HT-29 (cell line): ENCODE data around the gene CPT1B. TPM values are rescaled to one million over a fixed set of nuclear protein-coding genes. Genes with fewer than 3 reads are reported as not detected.
"Not testable (repeated sequence)": the region's sequence is repeated elsewhere in the genome, so short reads cannot be mapped to it uniquely, and the experiment has no call there.

Source experiments
- DNase-seq: peaks from one replicate; pipeline ENCODE4 v3.0.0-alpha.2; 2015; ENCODE audit warnings: low spot score
- total RNA-seq: library from RNA; depleted of rRNA; stranded (reverse); fragments of >200 nt; shearing (Covaris generic); gene quantifications from 2 replicates; pipeline ENCODE4 v1.2.3, GENCODE V29; 2014

The CPT1B gene
- total RNA-seq, 1 experiment from 2014 or later, result 2.5 TPM

DNA sequence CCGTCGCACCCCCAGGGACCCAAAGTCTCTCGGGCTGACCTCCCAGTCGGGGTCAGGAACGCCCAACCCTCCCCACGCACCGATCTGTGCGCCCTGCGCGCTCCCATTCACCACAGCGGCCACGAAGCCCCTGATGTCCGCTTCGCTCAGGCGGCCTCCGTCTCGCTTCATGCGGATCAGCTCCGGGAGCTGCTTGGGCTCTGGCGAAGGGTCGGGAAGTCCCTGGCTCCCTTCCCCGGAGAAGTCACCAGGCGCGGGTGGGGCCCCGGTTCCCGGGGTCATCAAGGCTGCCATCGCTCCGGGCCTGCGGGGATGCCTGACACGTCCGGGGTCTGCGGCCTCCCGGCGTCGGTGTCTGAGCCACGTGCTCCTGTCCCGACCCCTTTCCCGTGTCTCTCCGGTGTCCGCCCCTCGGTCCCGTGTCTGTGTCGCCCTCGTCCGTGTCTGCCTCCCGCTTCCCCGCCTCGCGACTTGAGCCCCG lies 48.8 kb downstream of the CPT1B start:
- no peak for DNase-seq

DNA sequence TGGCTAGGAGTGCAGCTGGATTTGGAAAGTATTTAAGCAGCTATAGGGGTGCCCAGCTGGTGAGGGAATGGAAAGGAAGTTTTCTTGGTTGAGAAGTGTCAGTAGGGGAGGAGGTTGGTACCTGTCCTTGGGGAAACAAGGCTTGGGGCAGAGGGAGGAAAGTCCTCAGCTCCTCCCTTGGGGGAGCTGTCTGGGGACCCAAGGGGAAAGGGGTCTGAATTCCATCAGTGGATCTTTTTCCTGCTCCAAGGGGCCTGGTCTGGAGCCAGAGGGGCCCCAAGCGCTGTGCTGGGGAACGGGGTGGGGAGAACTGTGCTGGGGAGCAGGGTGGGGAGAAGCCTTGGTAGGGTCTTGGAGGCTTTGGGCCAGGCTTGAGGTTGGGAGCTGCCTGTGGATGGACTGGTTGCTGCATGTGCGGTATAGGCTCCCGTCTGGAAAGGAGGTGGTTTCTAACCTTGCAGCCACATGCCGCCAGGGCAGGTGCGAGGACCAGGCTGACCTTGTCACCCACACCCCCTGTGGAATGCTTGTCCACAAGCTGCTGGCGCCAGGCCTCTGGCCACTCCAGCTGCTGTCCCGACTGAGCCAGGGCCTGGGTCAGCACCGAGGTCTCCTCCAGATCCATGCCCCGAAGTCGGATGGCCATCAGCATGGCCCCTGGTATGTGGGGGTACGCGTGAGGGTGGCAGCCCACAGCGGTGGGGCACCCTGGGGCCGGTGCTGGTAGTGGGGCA lies 49.4 kb downstream of the CPT1B start:
- DNase-seq, result no peak

GRCh38 chr22:50527921-50528681 lies 50.1 kb downstream of the CPT1B start:
- DNase-seq, result no peak

GRCh38 chr22:50526834-50527801 lies 51.1 kb downstream of the CPT1B start:
- peak; percentile 19 for DNase-seq

DNA sequence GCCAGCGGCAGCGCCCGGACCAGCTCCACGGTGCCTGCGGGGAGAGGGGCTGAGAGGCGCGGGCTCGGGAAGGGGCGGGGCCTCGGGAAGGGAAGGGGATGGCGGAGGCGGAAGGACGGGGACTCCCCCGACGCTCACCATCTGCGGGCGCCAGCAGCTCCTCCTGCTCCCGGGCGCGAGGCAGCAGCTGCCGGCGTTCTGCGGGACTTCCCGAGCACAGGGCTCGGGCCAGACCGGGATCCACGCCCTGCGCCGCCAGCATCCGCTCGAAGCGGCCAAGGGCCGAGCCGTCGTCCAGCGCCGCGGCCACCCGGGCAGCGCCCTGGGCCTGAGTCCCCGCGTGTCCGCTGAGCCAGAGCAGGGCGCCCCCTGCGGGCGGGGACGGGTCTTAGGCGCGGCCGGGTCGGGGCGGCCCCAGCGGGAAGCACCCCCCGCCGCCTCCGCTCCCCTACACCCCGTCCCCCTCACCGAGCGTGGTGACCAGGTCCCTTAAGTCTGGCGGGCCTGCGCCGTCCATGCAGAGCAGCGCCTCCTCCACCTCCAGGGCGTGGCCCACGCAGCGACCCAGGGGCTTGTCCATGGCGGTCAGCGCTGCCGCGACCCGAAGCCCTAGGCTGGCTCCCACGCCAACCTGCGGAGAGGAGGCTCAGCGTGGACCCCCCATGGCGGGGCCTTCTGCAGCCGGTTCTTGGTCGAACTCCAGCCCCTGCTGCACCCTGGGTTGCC lies 52.0 kb downstream of the CPT1B start:
- DNase-seq, result peak; percentile 19

GRCh38 chr22:50525858-50526107 lies 52.4 kb downstream of the CPT1B start:
- no peak for DNase-seq

DNA sequence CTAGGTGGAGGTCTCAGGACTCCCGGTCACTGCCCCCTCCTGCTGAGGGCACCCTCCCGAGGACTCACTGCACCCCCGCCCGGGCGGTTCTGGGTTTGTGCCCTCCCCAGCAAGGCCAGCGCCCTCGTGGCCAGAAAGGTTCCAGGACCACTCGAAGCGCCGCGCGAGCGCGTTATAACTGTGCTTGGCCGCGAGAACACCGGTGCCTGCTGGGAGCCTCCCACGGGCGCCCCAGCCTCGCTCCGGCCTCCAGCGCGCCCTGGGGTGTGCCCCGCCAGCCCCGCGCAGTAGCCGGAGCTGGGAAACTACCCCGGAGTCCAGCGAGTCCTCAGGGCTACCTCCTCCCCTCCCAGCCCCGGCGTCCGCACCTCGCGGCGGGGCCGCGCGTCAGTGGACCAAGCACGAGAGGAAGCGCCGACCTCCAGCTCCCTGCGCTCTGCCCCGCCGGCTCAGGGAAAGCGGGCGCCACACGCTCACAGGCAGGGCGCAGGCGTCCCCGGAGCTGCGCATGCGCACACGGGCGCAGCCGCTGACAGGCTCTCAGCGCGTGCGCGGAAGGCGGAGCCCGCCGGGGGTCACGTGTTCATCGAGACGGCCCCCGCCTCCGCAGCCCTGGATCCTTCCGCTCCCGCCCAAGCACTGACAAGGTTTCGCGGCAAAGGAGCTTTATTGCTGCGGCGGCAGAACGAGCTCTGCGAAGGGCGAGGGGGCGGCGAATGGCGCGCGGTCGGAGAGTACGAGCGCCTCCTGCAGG lies 52.9 kb downstream of the CPT1B start, which contains the start of gene SCO2:
SCO2 (minus strand) TSS at position 495 of the 754 bp plus-strand sequence. CDS start 1,187 bp downstream, outside the sequence.
- peak; percentile 94 for DNase-seq

DNA sequence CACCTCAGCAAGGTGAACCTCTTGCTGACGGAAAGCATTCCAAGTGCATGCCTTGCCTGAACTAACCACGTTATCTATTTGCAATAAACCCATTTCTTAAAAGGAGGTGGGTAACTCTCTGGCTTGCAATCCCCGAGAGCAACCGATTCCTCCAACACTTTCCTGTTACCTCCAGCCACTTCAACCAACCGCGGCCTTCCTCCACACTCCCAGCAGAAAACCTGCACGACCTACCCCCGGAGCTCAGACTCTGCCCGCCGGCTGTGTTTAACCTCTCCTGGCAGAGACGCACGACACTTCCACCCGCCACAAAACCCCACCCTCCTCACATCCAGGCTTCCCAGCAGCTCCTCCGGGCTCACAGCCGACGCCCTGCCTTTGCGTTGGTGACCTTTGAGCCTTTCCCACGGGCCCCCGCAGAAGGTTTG lies 53.5 kb downstream of the CPT1B start:
- DNase-seq, result peak; percentile 33

GRCh38 chr22:50523806-50524675 lies 54.2 kb downstream of the CPT1B start:
- DNase-seq, result peak; percentile 13

GRCh38 chr22:50523458-50523805 lies 54.8 kb downstream of the CPT1B start:
- DNase-seq, result no peak

DNA sequence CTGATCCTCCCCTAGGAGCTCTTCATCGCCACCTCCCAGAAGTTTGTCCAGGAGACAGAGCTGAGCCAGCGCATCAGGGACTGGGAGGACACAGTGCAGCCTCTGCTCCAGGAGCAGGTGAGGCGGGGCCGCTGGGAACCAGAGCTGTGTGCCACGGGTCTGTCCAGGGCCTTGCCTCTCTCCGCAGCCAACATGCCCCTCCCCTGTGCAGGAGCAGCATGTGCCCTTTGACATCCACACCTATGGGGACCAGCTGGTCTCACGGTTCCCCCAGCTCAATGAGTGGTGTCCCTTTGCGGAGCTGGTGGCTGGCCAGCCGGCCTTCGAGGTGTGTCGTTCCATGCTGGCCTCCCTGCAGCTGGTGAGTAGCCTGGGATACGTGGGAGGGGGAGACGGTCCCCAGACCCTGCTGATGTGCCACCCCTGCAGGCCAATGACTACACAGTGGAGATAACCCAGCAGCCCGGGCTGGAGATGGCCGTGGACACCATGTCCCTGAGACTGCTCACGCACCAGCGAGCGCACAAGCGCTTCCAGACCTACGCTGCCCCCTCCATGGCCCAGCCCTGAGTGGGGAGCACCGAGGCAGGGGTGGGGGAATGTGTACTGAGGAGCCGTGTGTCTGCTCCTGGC lies 55.3 kb downstream of the CPT1B start:
- DNase-seq, result no peak

DNA sequence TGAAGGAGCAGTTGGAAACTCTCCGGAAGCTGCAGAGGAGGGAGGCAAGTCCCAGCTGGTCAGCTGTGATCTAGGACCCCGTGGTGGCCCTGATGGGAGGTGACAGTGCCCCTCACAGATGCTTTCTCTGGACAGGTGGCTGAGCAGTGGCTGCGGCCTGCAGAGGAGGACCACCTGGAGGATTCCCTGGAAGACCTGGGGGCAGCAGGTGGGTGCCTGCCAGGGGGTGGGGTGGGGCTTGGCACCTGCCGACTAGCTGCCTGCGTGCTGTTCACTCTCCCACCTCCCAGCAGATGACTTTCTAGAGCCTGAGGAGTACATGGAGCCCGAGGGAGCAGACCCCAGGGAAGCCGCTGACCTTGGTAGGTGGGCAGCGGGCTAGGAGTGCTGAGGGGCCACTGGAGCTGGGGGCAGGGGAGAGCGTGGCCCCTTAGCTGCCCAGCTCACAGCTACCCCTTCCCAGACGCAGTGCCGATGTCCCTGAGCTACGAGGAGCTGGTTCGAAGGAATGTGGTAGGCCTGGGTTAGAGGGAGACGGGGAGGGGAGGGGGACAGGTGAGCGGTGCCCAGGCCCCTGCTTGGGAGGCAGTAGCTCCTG lies 55.9 kb downstream of the CPT1B start:
- DNase-seq, result no peak

DNA sequence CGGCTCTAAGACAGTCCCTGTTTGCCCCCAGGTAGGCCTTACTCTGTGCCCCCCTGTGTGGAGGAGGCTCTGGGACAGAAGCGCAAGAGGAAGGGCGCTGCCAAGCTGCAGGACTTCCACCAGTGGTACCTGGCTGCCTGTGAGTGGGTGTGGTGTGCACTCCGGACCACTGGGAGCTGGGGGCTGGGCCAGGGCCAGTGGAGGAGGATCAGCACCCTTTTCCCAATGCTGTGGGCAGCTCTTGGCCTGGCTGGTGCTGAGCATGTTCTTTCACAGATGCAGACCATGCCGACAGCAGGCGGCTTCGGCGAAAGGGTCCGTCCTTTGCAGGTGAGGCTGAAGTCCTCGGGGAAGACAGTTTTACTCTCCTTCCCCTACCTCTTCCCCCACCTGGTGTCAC lies 56.5 kb downstream of the CPT1B start:
- DNase-seq, result no peak

GRCh38 chr22:50520826-50521453 lies 57.3 kb downstream of the CPT1B start:
- DNase-seq, result no peak

DNA sequence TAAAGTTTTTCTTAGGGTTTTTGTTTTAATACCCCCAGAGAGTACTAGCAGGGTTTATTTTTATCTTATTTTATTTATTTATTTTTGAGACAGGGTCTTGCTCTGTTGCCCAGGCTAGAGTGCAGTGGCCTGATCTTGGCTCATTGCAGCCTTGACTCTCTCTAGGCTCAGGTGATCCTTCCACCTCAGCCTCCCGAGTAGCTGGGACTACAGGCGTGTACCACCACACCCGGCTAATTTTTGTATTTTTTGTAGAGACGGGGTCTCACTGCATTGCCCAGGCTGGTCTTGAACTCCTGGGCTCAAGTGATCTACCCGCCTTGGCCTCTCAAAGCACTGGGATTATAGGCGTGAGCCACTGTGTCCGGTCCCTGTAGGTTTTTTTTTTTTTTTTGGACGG lies 58.0 kb downstream of the CPT1B start:
- not testable (repeated sequence) for DNase-seq

DNA sequence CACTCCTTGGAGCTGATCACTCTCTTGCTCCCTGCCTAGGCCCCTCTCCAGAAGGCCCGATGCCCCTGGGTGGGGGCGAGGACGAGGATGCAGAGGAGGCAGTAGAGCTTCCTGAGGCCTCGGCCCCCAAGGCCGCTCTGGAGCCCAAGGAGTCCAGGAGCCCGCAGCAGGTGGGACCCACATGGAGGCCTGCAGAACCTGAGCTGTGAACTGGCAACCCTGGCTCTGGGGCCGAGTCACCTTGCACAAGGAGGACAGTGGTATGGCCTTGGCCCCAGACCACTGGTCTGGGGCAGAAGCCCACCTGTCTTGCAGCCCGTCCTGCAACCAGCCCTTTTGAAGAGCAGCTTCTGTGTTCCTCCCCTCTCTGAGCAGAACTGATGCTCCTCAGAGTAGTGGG lies 59.1 kb downstream of the CPT1B start:
- no peak for DNase-seq
